GM19025 (cell line): ENCODE data around the gene ART4.

Experiments used
- ATAC-seq: cut with Tn5 transposase; IDR thresholded peaks from one replicate; pipeline ENCODE4 v1.9.1; 2021; ENCODE audit warnings: mild to moderate bottlenecking, low read depth, moderate library complexity; ENCODE audit not compliant: unreplicated experiment

The ART4 gene

GRCh38 chr12:14852880-14853279 is 9.6 kb upstream of the ART4 start:
- no peak for ATAC-seq

GRCh38 chr12:14850929-14851663 is 7.8 kb upstream of the ART4 start:
- ATAC-seq = no peak

GRCh38 chr12:14849661-14850060 is 6.3 kb upstream of the ART4 start:
- no peak for ATAC-seq

DNA sequence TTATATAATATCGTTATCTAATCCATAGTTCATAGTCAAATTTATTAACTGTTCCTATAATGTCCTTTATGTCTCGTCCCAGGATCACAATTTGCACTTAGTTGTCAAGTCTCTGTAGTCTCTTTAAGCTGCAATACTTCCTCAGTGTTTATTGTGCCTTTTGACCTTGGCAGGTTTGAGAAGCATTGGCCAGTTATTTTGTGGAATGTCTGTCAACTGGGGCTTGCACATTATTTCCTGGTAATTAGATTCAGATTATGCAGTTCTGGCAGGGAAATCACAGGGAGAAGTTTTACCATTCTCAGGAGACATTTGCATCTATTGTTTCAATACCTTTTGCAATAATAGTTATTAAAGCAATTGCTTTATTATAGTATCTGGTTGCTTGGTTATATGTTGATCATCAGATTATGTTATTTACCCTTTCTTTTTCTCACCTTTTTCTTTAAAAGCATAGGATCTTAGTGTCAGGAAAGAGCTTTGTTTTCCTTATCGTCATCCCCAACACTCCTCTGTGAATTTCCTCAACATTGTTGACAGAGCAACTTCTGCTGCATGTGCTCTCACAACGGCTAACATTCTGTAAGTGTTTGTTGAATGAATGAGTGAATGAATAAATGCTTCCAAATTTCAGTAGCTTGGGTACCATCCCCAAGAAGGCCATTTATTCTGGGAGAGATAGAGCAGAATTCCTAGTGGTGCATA is 3.7 kb upstream of the ART4 start:
- ATAC-seq = no peak

DNA sequence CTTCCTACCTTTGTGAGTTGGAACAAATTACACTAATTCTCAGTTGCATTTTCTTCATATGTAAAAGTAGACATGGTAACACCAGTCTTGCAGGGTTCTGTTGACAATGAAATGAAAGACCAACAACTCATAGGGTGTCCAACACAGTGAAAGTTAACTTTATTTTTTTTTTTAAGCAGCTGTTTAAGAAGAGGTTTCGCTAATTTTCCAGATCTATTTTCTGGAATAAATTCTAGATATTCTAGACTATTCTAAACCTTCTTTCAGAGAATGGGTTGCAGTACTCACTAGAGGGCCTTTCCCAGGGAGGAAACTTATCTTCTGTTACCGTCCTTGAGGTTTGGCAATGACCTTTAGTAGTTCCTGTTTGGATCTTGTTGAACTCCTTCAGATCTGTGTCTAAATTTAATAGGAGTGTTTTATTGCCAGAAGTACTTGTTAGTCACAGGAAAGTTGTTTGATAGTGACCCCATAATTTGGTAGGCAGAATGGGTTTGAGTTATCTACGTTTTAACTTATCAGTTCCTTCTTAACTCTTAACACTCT is 2.8 kb upstream of the ART4 start:
- ATAC-seq = no peak

DNA sequence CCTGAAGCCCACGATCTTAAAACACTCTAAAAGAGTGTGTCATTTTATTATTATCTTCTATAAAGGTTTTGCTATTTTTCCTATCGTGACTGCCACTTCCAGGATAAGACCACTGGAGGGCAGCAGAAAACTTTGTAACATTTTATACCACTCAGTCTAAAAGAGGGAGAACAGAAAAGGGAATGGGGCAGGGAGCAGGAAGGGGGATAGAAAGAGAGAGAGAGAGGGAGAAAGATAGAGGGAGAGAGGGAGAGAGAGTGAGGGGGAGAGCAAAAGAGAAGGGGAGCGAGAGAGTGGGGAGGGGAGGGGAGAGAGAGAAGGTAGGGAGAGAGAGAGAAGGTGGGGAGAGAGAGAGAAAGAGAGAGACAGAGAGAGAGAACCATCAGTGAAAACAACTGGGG is 2.0 kb upstream of the ART4 start:
- no peak for ATAC-seq

GRCh38 chr12:14844401-14844800 is 1.1 kb upstream of the ART4 start:
- ATAC-seq = no peak

DNA sequence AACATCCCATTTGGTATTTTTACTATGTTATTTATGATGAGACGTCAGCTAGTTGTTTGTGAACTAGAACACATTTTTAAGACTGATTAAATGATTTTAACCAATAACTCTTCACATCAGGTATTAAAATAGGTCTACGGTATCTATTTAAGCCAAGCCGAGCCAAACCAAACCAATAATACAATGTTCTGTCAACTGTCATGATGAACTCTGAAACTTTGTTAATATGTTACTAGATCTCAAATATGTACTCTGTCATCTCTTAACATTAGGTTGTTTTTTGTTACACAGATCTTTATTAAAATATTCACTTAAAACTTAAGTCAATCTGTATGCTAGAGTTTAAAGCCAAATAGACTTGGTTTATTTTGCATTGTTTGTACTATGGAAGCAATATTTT is 1.0 kb downstream of the ART4 start:
- no peak for ATAC-seq

DNA sequence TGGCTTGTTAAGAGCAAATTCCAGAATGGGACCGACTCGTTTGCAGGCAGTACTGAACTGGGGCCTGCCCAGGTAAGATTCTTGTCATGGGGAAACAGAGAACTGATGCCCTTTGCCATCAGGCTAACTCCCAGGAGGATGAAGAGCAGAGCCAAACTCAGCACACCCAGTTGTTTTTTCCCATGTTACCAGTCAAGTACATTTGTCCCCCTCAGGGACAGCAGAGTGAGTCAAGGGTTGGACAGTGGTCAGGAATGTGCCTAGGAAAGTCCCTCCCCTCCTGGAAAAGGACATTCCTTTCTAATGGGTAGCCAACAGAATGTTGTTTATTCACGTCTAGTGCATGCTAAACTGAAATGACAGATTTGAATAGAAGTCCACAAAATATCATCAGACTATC is 1.6 kb downstream of the ART4 start:
- no peak for ATAC-seq

- ATAC-seq = no peak
Measured at GRCh38 chr12:14840616-14841015, 2.7 kb downstream of the ART4 start.

- ATAC-seq = no peak
Measured at GRCh38 chr12:14839262-14839661, 4.1 kb downstream of the ART4 start.

- no peak for ATAC-seq
Measured at GRCh38 chr12:14836336-14837210, 6.8 kb downstream of the ART4 start.

DNA sequence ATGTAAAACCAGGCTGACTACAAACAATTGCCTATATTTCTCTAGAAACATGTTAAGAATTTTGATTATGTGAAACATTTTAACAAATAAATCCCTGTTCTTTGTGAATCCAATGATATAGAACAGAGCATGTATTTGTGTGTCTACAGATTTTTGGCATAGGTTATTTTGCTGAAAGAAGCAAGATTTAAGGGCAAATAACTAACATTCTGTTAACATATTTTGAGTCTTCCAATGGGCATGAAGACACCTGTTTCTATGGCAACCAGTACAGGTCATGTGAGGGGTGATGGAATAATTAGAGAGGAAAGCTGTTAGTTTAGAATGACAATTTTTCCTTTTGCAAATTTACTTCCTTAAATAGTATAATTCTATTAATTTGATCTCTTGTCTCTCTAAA is 8.8 kb downstream of the ART4 start:
- no peak for ATAC-seq

DNA sequence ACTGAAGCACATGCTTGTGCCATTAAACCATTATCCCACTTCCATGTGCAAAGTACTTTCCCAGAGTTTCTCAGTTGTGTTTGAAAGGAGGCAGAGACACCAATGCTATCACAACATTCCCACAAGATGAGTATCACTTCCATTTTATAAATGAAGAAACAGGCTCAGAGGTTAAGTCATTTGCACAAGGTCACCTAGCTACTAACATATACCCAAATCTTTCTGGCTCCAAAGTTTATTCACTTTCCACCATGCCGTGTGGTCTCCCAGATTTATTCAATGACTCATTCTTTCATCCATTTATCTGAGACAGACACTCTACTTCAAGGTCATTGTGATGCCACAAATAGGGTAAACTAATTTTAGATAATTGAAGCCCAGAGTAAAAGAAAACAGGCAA is 9.4 kb downstream of the ART4 start:
- no peak for ATAC-seq

DNA sequence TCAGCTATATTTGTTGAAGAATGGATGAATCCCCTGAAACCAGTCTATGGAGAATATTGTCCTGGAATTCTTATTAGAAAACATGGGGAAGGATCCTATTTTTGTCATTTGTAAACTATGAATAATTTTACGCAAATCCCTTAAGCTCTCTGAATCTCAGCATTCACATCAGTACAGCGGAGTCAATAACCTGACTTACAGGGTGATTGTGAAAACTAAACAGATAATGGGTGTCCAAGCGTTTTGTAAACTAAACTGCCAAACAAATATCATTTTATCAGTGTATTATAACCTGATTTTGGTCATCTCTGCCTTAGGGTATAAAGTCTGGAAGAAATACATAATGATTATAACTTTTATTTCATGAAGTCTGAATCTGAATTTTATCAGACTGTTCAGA is 10.0 kb downstream of the ART4 start:
- ATAC-seq = no peak

DNA sequence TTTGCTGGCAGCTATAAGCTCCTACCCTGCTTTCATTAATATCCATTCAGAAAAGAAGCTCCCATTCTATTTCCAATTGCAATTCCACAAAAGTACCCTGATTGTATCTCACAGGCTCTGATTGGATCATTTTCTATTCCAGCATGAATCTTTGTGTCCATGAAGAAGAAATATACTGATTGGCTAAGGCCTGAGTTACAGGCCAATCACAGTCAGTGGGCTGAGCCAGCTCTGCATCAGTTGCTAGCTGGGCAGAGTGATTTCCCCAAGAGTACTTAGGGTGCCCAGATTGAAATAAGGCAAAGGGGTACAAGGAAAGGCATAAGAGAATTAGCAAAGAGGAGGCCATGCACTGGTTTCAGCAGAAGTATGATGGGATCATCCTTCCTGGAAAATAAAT is 14.4 kb downstream of the ART4 start:
- peak; percentile 92 for ATAC-seq

- no peak for ATAC-seq
Measured at GRCh38 chr12:14827043-14827442, 16.3 kb downstream of the ART4 start.

DNA sequence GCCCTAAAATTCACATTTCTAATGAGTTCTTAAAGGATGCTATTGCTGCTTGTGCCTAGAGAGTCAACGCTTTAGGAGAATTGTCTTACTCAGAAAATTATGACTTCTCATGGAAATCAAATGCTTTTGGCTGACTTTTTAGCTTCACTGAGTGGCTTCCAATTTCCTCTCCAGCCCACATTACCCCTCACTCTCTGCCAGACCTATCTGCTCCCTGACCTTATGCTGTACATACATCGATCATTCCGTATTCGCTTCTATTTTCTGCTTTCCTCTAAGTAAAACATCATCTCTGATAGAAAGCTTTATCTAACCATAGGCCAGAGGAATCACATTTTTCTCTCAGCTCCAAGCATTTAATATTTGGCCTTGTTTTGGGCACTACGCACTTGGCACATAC is 16.8 kb downstream of the ART4 start:
- no peak for ATAC-seq

GRCh38 chr12:14825256-14825655 is 18.1 kb downstream of the ART4 start:
- ATAC-seq = no peak

GRCh38 chr12:14824012-14824634 is 19.2 kb downstream of the ART4 start:
- no peak for ATAC-seq

DNA sequence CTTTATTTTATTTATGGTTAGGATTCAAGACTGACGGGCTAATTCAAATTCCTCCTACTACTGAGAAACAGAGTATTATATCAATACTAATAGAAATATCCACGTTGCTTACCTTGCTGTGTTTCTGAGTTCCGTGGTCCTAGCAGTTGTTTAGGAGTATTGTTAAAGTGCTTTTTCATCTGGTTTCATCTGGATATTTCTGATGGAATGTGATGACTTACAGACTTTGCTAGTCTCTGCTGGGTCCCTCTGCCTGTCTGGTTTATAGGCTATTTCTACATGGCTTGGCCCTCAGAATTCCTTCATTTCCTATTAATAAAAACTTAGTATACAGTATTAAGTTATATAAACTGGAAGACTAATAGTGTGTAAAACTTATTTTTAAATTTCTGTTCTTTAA is 29.3 kb downstream of the ART4 start, which contains the start of gene SMCO3:
Gene SMCO3, minus strand, starts transcription at position 169 of the 400 bp plus-strand sequence. CDS start 7,502 bp downstream, outside the sequence.
- ATAC-seq = no peak
